GM13976 (cell line): ENCODE results near the gene ACSF2.

Source experiments
- DNase-seq: peaks from one replicate; pipeline ENCODE4 v3.0.0; 2012; ENCODE audit warnings: low spot score
- in situ Hi-C: fragments of 300-500 bp; cut with MboI; formaldehyde crosslinking; loops from one replicate; pipeline ENCODE4 v1.12.0; 2022; ENCODE audit warnings: low sequenced_read_pairs, mixed read lengths, inconsistent platforms; ENCODE audit not compliant: unreplicated experiment
- TF ChIP-seq, protein P1 (sequence below): IDR thresholded peaks from 2 replicates; pipeline ENCODE4 v1.5.1; 2012; ENCODE audit warnings: borderline replicate concordance, mild to moderate bottlenecking; ENCODE audit not compliant: insufficient read depth; ENCODE audit errors: extremely low read depth, missing control alignments, control extremely low read depth

ACSF2 gene

DNA sequence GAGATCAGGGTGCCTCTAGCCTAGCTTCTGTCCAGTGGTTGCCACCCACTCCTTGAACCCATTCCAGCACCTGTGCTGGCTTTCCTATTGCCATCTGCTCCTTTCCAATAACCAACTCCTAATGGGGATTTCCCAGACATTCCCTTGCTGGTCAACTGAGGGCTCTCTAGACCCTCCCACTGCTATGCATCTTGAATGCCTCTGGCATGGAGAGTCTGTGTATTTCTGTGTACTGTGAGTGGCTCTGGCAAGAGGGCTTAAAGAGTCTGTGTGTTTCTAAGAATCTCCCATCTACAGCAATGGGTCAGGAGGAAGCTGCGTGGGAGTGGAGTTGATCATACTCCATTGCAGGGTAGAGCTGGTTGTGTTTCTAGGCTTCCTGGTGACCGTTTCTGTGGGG, 95.5 kb downstream of the ACSF2 start:
- in situ Hi-C loops = no loop called here
- DNase-seq = no peak
- TF ChIP-seq, protein P1, sequence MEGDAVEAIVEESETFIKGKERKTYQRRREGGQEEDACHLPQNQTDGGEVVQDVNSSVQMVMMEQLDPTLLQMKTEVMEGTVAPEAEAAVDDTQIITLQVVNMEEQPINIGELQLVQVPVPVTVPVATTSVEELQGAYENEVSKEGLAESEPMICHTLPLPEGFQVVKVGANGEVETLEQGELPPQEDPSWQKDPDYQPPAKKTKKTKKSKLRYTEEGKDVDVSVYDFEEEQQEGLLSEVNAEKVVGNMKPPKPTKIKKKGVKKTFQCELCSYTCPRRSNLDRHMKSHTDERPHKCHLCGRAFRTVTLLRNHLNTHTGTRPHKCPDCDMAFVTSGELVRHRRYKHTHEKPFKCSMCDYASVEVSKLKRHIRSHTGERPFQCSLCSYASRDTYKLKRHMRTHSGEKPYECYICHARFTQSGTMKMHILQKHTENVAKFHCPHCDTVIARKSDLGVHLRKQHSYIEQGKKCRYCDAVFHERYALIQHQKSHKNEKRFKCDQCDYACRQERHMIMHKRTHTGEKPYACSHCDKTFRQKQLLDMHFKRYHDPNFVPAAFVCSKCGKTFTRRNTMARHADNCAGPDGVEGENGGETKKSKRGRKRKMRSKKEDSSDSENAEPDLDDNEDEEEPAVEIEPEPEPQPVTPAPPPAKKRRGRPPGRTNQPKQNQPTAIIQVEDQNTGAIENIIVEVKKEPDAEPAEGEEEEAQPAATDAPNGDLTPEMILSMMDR = no peak

DNA sequence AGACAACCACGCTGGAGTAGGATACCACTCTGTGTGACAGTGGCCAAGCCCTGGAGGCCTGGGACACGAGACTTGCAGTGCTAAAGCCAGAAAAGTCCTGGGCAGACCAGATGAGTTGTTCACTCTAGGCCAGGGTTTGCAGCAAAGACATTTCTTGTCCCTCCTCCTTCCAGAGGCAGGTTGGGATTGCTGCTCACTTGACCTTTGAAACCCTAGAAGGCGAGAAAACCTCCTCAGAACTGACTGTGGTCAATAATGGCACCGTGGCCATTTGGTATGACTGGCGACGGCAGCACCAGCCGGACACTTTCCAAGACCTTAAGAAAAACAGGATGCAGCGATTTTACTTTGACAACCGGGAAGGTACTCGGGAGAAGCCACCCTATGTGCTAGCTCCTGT, 96.7 kb downstream of the ACSF2 start:
- TF ChIP-seq, protein P1 = no peak
- no peak for DNase-seq
- in situ Hi-C loops = no loop called here

DNA sequence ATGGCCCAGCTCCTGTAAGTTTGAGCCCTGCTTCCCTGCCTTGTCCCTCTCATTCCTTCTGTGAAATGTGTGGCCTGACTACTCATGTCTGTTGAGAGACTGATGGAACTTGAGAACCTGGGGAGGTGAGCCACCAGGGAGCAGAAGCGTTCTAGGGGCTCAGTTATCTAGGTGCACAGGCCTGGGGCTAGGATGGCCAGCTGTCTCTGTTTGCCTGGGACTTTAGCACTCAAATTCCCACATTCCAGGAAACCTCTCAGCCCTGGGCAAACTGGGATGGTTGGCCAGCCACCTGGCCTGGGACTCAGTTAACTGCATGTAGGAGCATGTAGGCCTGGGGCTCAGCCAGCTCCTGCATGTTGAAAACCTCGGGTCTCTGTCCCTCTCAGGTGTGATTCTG, 97.2 kb downstream of the ACSF2 start:
- DNase-seq = no peak
- TF ChIP-seq, protein P1 = no peak
- in situ Hi-C loops = no loop called here
